Germinal center (tissue), 1 donor: ENCODE data around the gene DPYSL5.

Experiments used
- DNase-seq: peaks from one replicate; pipeline ENCODE4 v3.0.0; 2012; ENCODE audit warnings: mixed read lengths, low spot score

The DPYSL5 gene

GRCh38 chr2:26845021-26845420, 2.9 kb upstream of the DPYSL5 start:
- DNase-seq: no peak

- peak; percentile 73 for DNase-seq
These were observed 1.3 kb upstream of the DPYSL5 start for GRCh38 chr2:26846334-26847306.

GRCh38 chr2:26847307-26847654, 651 bp upstream of the DPYSL5 start:
- DNase-seq: no peak

GRCh38 chr2:26848336-26849055, 564 bp downstream of the DPYSL5 start:
- DNase-seq: peak; percentile 22

GRCh38 chr2:26849056-26849999, 1.4 kb downstream of the DPYSL5 start:
- DNase-seq: no peak

GRCh38 chr2:26850000-26850431, 2.1 kb downstream of the DPYSL5 start:
- no peak for DNase-seq

GRCh38 chr2:26850505-26850904, 2.6 kb downstream of the DPYSL5 start:
- DNase-seq: no peak

GRCh38 chr2:26852405-26853306, 4.7 kb downstream of the DPYSL5 start:
- no peak for DNase-seq

GRCh38 chr2:26853751-26854150, 5.8 kb downstream of the DPYSL5 start:
- no peak for DNase-seq

- DNase-seq: no peak
These were observed 6.4 kb downstream of the DPYSL5 start for GRCh38 chr2:26854283-26854827.

- no peak for DNase-seq
These were observed 7.5 kb downstream of the DPYSL5 start for GRCh38 chr2:26855466-26855865.

GRCh38 chr2:26859622-26860021, 11.7 kb downstream of the DPYSL5 start:
- no peak for DNase-seq

- no peak for DNase-seq
These were observed 12.4 kb downstream of the DPYSL5 start for GRCh38 chr2:26860211-26860850.

GRCh38 chr2:26861610-26862224, 13.8 kb downstream of the DPYSL5 start:
- DNase-seq: no peak

GRCh38 chr2:26864226-26864625, 16.3 kb downstream of the DPYSL5 start:
- DNase-seq: no peak

- DNase-seq: no peak
These were observed 16.7 kb downstream of the DPYSL5 start for GRCh38 chr2:26864646-26865045.

- DNase-seq: no peak
These were observed 22.7 kb downstream of the DPYSL5 start for GRCh38 chr2:26870585-26871095.

GRCh38 chr2:26873286-26873983, 25.5 kb downstream of the DPYSL5 start:
- DNase-seq: no peak

- no peak for DNase-seq
These were observed 26.6 kb downstream of the DPYSL5 start for GRCh38 chr2:26874514-26874913.
